HG03025 (cell line): ENCODE data around the gene HYAL1.
A peak's percentile ranks its signal among the peaks of the same experiment; 100 is the strongest.
"Not testable (repeated sequence)": the region's sequence is repeated elsewhere in the genome, so short reads cannot be mapped to it uniquely, and the experiment has no call there.

ENCODE experiments used
- ATAC-seq: cut with Tn5 transposase; IDR thresholded peaks from one replicate; pipeline ENCODE4 v1.9.1; 2021; ENCODE audit warnings: mild to moderate bottlenecking, moderate library complexity; ENCODE audit not compliant: unreplicated experiment, low FRiP score

The HYAL1 gene

GRCh38 chr3:50263478-50264382 is 39.6 kb downstream of the HYAL1 start:
- ATAC-seq: no peak

- ATAC-seq: no peak
Observed at GRCh38 chr3:50262778-50263177, 40.6 kb downstream of the HYAL1 start.

GRCh38 chr3:50262200-50262599 is 41.2 kb downstream of the HYAL1 start:
- not testable (repeated sequence) for ATAC-seq

- ATAC-seq: no peak
Observed at GRCh38 chr3:50261505-50261904, 41.9 kb downstream of the HYAL1 start.

GRCh38 chr3:50260942-50261441 is 42.4 kb downstream of the HYAL1 start:
- ATAC-seq: no peak

- ATAC-seq: peak; percentile 73
Observed at GRCh38 chr3:50260027-50260941, 43.1 kb downstream of the HYAL1 start.

- ATAC-seq: no peak
Observed at GRCh38 chr3:50259432-50260026, 43.8 kb downstream of the HYAL1 start.

GRCh38 chr3:50258979-50259378 is 44.4 kb downstream of the HYAL1 start:
- ATAC-seq: no peak

GRCh38 chr3:50258029-50258680 is 45.2 kb downstream of the HYAL1 start:
- no peak for ATAC-seq

GRCh38 chr3:50256978-50257890 is 46.1 kb downstream of the HYAL1 start:
- no peak for ATAC-seq

- no peak for ATAC-seq
Observed at GRCh38 chr3:50255251-50255615, 48.1 kb downstream of the HYAL1 start.

GRCh38 chr3:50254577-50255250 is 48.7 kb downstream of the HYAL1 start:
- ATAC-seq: no peak

GRCh38 chr3:50251220-50251619 is 52.2 kb downstream of the HYAL1 start:
- ATAC-seq: no peak

GRCh38 chr3:50250514-50250913 is 52.9 kb downstream of the HYAL1 start:
- no peak for ATAC-seq
